HEK293 (cell line): Measurements from ENCODE around the gene TYMS.

Source experiments
- CTCF ChIA-PET: fragments of 350-600 bp; formaldehyde crosslinking; extraction: SDS; loops from one replicate; lab custom pipeline; 2021; ENCODE audit warnings: antibody characterized with exemption; lab: Yijun Ruan, JAX
- POLR2A ChIA-PET: fragments of 300-600 bp; formaldehyde crosslinking; extraction: SDS; loops from one replicate; lab custom pipeline; 2020; ENCODE audit warnings: antibody characterized with exemption, inconsistent platforms; lab: Yijun Ruan, JAX
- H3K27ac ChIP-seq: fragments of 200-500 bp; sonication (Bioruptor generic); 2 replicates; pipeline ENCODE4 v1.5.1; 2014; ENCODE audit warnings: low read depth, low read length, control low read depth, inconsistent platforms; ENCODE audit errors: extremely low read depth
- H3K36me3 ChIP-seq, 2 experiments: fragments of 200-500 bp in 1 of 2; sonication (Bioruptor generic) in 1 of 2; 1 replicate in 1 of 2; 2 replicates in 1 of 2; pipeline ENCODE4 v1.5.1; 2014 to 2017; ENCODE audit warnings: inconsistent platforms in 2 of 2, low read length in 2 of 2; ENCODE audit not compliant: control insufficient read depth in 2 of 2, insufficient read depth in 1 of 2
- H3K4me1 ChIP-seq: fragments of 200-500 bp; sonication (Bioruptor generic); 2 replicates; pipeline ENCODE4 v1.5.1; 2014; ENCODE audit warnings: mild to moderate bottlenecking, low read length, inconsistent platforms; ENCODE audit not compliant: control insufficient read depth, insufficient read depth
- H3K4me3 ChIP-seq: 2 replicates; pipeline ENCODE4 v1.5.1; 2011; ENCODE audit warnings: low read depth, mild to moderate bottlenecking, control low read depth, low read length, moderate library complexity
- H3K9me3 ChIP-seq: fragments of 200-500 bp; sonication (Bioruptor generic); 2 replicates; pipeline ENCODE4 v1.5.1; 2014; ENCODE audit warnings: low read depth, low read length, inconsistent platforms; ENCODE audit not compliant: control insufficient read depth, insufficient read depth
- KLF10 ChIP-seq: fragments of 450-650 bp; IDR thresholded peaks from 2 replicates; pipeline ENCODE4 v1.5.1; 2018; ENCODE audit warnings: missing biosample characterization, mild to moderate bottlenecking, missing genetic modification characterization
- MEIS1 ChIP-seq: sonication (generic); formaldehyde crosslinking; IDR thresholded peaks from 2 replicates; pipeline ENCODE4 v1.8.1; 2022; ENCODE audit warnings: missing genetic modification reagents, mild to moderate bottlenecking, borderline replicate concordance
- TCF7L2 ChIP-seq: IDR thresholded peaks from 2 replicates; pipeline ENCODE4 v1.6.1; 2011; ENCODE audit warnings: low read depth, mild to moderate bottlenecking, inconsistent platforms, low read length, moderate library complexity, borderline replicate concordance
- ZNF112 ChIP-seq: fragments of 450-650 bp; formaldehyde crosslinking; IDR thresholded peaks from 2 replicates; pipeline ENCODE4 v1.5.0; 2017; ENCODE audit warnings: missing biosample characterization, missing genetic modification characterization
- ZNF266 ChIP-seq: fragments of 450-650 bp; formaldehyde crosslinking; IDR thresholded peaks from 2 replicates; pipeline ENCODE4 v1.5.1; 2016; ENCODE audit warnings: missing biosample characterization, missing genetic modification characterization, low read depth
- ZNF394 ChIP-seq: fragments of 450-650 bp; formaldehyde crosslinking; IDR thresholded peaks from 2 replicates; pipeline ENCODE4 v1.5.1; 2016; ENCODE audit warnings: missing biosample characterization, missing genetic modification characterization, mild to moderate bottlenecking, moderate library complexity, borderline replicate concordance
- ZNF510 ChIP-seq: fragments of 450-650 bp; formaldehyde crosslinking; IDR thresholded peaks from 2 replicates; pipeline ENCODE4 v1.5.1; 2018; ENCODE audit warnings: mild to moderate bottlenecking, missing genetic modification characterization, missing biosample characterization; ENCODE audit not compliant: insufficient replicate concordance
- ZNF561 ChIP-seq: fragments of 450-650 bp; IDR thresholded peaks from 2 replicates; pipeline ENCODE4 v1.5.1; 2018; ENCODE audit warnings: missing biosample characterization, missing genetic modification characterization, borderline replicate concordance
- ZNF654 ChIP-seq: fragments of 450-650 bp; formaldehyde crosslinking; IDR thresholded peaks from 2 replicates; pipeline ENCODE4 v1.5.1; 2016; ENCODE audit warnings: low read depth, missing biosample characterization, missing genetic modification characterization
- ZNF747 ChIP-seq: fragments of 450-650 bp; formaldehyde crosslinking; IDR thresholded peaks from 2 replicates; pipeline ENCODE4 v1.5.1; 2016; ENCODE audit warnings: missing biosample characterization, missing genetic modification characterization
- ZSCAN30 ChIP-seq: fragments of 450-650 bp; IDR thresholded peaks from 2 replicates; pipeline ENCODE4 v1.5.1; 2018; ENCODE audit warnings: missing biosample characterization, mild to moderate bottlenecking, missing genetic modification characterization, moderate library complexity
- TF ChIP-seq, protein P1 (sequence below): fragments of 450-650 bp; formaldehyde crosslinking; IDR thresholded peaks from 2 replicates; pipeline ENCODE4 v1.5.1; 2016; ENCODE audit warnings: missing biosample characterization, missing genetic modification characterization
- TF ChIP-seq, protein P2 (sequence below): fragments of 450-650 bp; formaldehyde crosslinking; IDR thresholded peaks from 2 replicates; pipeline ENCODE4 v1.5.1; 2017; ENCODE audit warnings: missing biosample characterization, missing genetic modification characterization
- TF ChIP-seq, protein P3 (sequence below): fragments of 450-650 bp; formaldehyde crosslinking; IDR thresholded peaks from 2 replicates; pipeline ENCODE4 v1.5.1; 2016; ENCODE audit warnings: missing biosample characterization, missing genetic modification characterization
- TF ChIP-seq, protein P4 (sequence below): fragments of 450-650 bp; formaldehyde crosslinking; IDR thresholded peaks from 2 replicates; pipeline ENCODE4; 2016; ENCODE audit warnings: missing biosample characterization, missing genetic modification characterization

The TYMS gene

DNA sequence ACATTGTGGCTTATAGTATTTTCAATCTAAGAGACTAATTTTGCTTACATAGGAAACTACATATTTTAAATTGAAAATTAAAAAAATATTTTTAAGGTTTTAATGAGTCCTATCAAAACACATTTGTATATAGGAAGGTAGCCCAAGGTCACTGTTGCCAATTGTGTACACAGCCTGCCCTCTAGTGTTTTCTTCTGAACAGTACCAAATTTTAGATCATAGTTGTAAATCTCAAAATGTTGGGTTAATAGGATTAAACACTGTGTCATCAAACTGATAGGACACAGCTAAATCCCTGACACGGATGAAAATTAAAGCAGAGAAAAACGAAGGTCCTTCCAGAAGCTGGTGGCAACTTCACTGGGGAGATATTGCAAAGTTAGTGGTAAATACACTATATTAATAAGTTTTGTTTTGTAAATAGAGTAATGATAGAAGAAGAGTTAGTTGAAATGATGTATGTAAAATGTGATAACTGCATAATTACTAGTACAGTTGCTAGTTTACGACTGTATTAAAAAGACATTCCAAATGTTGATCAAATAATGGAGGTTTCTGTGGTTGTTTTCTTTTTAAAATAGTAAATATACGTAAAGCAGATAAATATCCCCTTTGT, 41.0 kb upstream of the TYMS start:
- no peaks in the 10 kb centered on the region for H3K36me3 ChIP-seq
- no peaks in the 10 kb centered on the region for H3K4me1 ChIP-seq
- TF ChIP-seq ZNF654 (tag by site-specific recombination) = peak; percentile 84
- 0 out of 2 replicates have a peak, but pooled peaks have one; percentile 19 for TF ChIP-seq KLF10 (tag by site-specific recombination)
- TF ChIP-seq ZSCAN30 (tag by site-specific recombination) = 0 out of 2 replicates have a peak, but pooled peaks have one; percentile 37
- TF ChIP-seq, protein P1, sequence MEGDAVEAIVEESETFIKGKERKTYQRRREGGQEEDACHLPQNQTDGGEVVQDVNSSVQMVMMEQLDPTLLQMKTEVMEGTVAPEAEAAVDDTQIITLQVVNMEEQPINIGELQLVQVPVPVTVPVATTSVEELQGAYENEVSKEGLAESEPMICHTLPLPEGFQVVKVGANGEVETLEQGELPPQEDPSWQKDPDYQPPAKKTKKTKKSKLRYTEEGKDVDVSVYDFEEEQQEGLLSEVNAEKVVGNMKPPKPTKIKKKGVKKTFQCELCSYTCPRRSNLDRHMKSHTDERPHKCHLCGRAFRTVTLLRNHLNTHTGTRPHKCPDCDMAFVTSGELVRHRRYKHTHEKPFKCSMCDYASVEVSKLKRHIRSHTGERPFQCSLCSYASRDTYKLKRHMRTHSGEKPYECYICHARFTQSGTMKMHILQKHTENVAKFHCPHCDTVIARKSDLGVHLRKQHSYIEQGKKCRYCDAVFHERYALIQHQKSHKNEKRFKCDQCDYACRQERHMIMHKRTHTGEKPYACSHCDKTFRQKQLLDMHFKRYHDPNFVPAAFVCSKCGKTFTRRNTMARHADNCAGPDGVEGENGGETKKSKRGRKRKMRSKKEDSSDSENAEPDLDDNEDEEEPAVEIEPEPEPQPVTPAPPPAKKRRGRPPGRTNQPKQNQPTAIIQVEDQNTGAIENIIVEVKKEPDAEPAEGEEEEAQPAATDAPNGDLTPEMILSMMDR (tag by site-specific recombination) = peak; percentile 37; the same call in 1 of the 2 replicates
- TF ChIP-seq, protein P2, sequence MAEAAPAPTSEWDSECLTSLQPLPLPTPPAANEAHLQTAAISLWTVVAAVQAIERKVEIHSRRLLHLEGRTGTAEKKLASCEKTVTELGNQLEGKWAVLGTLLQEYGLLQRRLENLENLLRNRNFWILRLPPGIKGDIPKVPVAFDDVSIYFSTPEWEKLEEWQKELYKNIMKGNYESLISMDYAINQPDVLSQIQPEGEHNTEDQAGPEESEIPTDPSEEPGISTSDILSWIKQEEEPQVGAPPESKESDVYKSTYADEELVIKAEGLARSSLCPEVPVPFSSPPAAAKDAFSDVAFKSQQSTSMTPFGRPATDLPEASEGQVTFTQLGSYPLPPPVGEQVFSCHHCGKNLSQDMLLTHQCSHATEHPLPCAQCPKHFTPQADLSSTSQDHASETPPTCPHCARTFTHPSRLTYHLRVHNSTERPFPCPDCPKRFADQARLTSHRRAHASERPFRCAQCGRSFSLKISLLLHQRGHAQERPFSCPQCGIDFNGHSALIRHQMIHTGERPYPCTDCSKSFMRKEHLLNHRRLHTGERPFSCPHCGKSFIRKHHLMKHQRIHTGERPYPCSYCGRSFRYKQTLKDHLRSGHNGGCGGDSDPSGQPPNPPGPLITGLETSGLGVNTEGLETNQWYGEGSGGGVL (tag by site-specific recombination) = no peak
- no peak overlapping the region for H3K4me3 ChIP-seq
- H3K9me3 ChIP-seq = no peaks in the 10 kb centered on the region
- ChIA-PET CTCF (interaction anchor here (0.6 to 4.0 kb wide), 25 partner anchors 9 to 486 kb away, joined by 3 to 31 read pairs (median 3); partner anchors contain the start of genes CLUL1 and COLEC12), POLR2A (no interaction called here)
- no peak overlapping the region for H3K27ac ChIP-seq

DNA sequence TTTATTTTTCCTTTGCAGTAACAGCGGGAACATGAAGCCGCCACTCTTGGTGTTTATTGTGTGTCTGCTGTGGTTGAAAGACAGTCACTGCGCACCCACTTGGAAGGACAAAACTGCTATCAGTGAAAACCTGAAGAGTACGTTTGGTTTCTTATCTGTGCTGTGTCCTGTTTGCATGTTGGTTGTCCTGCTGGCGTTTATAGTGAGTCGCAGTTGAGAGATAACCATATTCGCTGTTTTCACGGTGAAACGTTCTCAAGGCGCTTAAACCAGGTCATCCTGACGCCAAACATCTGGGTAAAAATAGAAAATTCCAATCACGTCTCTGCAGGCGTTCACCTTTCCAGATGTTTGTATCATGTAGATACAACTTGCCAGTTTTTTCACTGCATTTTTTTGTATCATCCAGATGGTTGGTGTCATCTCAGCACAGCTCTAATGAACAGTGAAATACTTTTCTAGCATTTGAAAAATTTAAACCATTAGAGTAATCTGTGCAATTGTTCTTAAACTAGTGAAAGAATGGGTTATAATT, 39.4 kb upstream of the TYMS start:
- ChIA-PET POLR2A (interaction anchor here (1.4 kb wide), 1 partner anchor 40 kb away, joined by 3 read pairs; no protein-coding TSS in a partner anchor), CTCF (interaction anchor here (0.6 to 2.6 kb wide), 10 partner anchors 13 to 331 kb away, joined by 3 to 21 read pairs (median 3); no protein-coding TSS in a partner anchor)
- H3K4me3 ChIP-seq = no peak overlapping the region
- no peaks in the 10 kb centered on the region for H3K36me3 ChIP-seq
- TF ChIP-seq ZNF266 (no peak), MEIS1 (no peak), ZNF394 (tag by site-specific recombination) (no peak), ZNF112 (tag by site-specific recombination) (no peak), ZNF561 (no peak), ZNF747 (no peak), ZNF510 (no peak), TCF7L2 (no peak)
- TF ChIP-seq, protein P3, sequence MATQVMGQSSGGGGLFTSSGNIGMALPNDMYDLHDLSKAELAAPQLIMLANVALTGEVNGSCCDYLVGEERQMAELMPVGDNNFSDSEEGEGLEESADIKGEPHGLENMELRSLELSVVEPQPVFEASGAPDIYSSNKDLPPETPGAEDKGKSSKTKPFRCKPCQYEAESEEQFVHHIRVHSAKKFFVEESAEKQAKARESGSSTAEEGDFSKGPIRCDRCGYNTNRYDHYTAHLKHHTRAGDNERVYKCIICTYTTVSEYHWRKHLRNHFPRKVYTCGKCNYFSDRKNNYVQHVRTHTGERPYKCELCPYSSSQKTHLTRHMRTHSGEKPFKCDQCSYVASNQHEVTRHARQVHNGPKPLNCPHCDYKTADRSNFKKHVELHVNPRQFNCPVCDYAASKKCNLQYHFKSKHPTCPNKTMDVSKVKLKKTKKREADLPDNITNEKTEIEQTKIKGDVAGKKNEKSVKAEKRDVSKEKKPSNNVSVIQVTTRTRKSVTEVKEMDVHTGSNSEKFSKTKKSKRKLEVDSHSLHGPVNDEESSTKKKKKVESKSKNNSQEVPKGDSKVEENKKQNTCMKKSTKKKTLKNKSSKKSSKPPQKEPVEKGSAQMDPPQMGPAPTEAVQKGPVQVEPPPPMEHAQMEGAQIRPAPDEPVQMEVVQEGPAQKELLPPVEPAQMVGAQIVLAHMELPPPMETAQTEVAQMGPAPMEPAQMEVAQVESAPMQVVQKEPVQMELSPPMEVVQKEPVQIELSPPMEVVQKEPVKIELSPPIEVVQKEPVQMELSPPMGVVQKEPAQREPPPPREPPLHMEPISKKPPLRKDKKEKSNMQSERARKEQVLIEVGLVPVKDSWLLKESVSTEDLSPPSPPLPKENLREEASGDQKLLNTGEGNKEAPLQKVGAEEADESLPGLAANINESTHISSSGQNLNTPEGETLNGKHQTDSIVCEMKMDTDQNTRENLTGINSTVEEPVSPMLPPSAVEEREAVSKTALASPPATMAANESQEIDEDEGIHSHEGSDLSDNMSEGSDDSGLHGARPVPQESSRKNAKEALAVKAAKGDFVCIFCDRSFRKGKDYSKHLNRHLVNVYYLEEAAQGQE (tag by site-specific recombination) = no peak
- TF ChIP-seq, protein P4, sequence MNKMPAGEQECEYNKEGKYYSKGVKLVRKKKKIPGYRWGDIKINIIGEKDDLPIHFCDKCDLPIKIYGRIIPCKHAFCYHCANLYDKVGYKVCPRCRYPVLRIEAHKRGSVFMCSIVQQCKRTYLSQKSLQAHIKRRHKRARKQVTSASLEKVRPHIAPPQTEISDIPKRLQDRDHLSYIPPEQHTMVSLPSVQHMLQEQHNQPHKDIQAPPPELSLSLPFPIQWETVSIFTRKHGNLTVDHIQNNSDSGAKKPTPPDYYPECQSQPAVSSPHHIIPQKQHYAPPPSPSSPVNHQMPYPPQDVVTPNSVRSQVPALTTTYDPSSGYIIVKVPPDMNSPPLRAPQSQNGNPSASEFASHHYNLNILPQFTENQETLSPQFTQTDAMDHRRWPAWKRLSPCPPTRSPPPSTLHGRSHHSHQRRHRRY (tag by site-specific recombination) = no peak
- H3K27ac ChIP-seq = no peak overlapping the region
- no peaks in the 10 kb centered on the region for H3K4me1 ChIP-seq
- H3K9me3 ChIP-seq = no peaks in the 10 kb centered on the region
